Transverse colon (tissue), 4 donors: Measurements from ENCODE around the gene MRPL39. TPM values are rescaled to one million over a fixed set of nuclear protein-coding genes. Genes with fewer than 3 reads are reported as not detected.

Experiments used
- DNase-seq: peaks from one replicate; pipeline ENCODE4 v3.0.0-alpha.2; 2019
- H3K27ac ChIP-seq, 4 donors: fragments of 200-600 bp; sonication (generic); 2 replicates each; pipeline ENCODE4 v1.5.1; 2016 to 2018; ENCODE audit warnings: inconsistent platforms in 4 of 4
- H3K27me3 ChIP-seq: fragments of 200-600 bp; sonication (generic); 2 replicates; pipeline ENCODE4 v1.5.1; 2017; ENCODE audit warnings: inconsistent platforms
- H3K36me3 ChIP-seq, 4 donors: fragments of 200-600 bp; sonication (generic); 2 replicates each; pipeline ENCODE4 v1.5.1; 2017 to 2019; ENCODE audit warnings: inconsistent platforms in 4 of 4
- H3K4me1 ChIP-seq, 4 donors: fragments of 200-600 bp; sonication (generic); 2 replicates each; pipeline ENCODE4 v1.5.1; 2017 to 2020; ENCODE audit warnings: inconsistent platforms in 4 of 4
- H3K4me3 ChIP-seq, 4 donors: fragments of 200-600 bp; sonication (generic); 1 replicate in 1 of 4; 2 replicates in 3 of 4; pipeline versions ENCODE4 v1.5.1 to v1.6.1; 2017 to 2019; ENCODE audit warnings: inconsistent platforms in 4 of 4
- H3K9me3 ChIP-seq, 2 donors: fragments of 200-600 bp; sonication (generic); 2 replicates each; pipeline ENCODE4 v1.5.1; 2017 to 2019; ENCODE audit warnings: inconsistent platforms in 2 of 2
- CTCF ChIP-seq, 5 experiments: fragments of 200-600 bp in 3 of 5; fragments of 450-650 bp in 2 of 5; sonication (generic) in 3 of 5; IDR thresholded peaks; 1 replicate in 2 of 5; 2 replicates in 3 of 5; pipeline ENCODE4 v1.5.1; 2016 to 2017; ENCODE audit warnings: antibody characterized with exemption in 5 of 5, inconsistent platforms in 3 of 5, mild to moderate bottlenecking in 2 of 5, moderate library complexity in 1 of 5
- EP300 ChIP-seq: sonication (generic); formaldehyde crosslinking; IDR thresholded peaks from one replicate; pipeline ENCODE4 v1.6.1; 2017; ENCODE audit warnings: antibody characterized with exemption, low read depth
- POLR2A ChIP-seq: fragments of 450-650 bp; IDR thresholded peaks from one replicate; pipeline ENCODE4 v1.6.1; 2016; ENCODE audit warnings: antibody characterized with exemption, mild to moderate bottlenecking, moderate library complexity
- POLR2AphosphoS5 ChIP-seq, 3 donors: sonication (generic); formaldehyde crosslinking; IDR thresholded peaks; one replicate each; pipeline ENCODE4 v1.6.1; 2016; ENCODE audit warnings: antibody characterized with exemption in 3 of 3
- WGBS, 2 donors: methylation state at CpG; one replicate each; pipeline ENCODE4 v1.1.5; 2018; ENCODE audit warnings: low coverage in 1 of 2; 5-methylcytosine and 5-hydroxymethylcytosine counted together
- in situ Hi-C, 4 donors: fragments of 200-750 bp; cut with MboI; loops; one replicate each; pipeline versions ENCODE4 v1.15.0 to v1.15.1; 2017; ENCODE audit warnings: low sequenced_read_pairs in 3 of 4, low pct_ligation_motif_present in 1 of 4, low pct_unique_long_range_greater_than_20kb in 1 of 4
- intact Hi-C: fragments of 100-400 bp; cut with DNase I; formaldehyde crosslinking; loops from one replicate; pipeline ENCODE4 v1.15.1; 2023; ENCODE audit warnings: low total_unique reads
- total RNA-seq, 4 donors: library from RNA; depleted of rRNA; stranded (reverse); fragments of >200 nt; gene quantifications; one replicate each; pipeline ENCODE4 v1.1.0, GENCODE V29; 2016

Gene MRPL39
- total RNA-seq, 4 donors from 2014 or later = 10.1 to 16.8 (median 14.9) TPM; not detected in 1

DNA sequence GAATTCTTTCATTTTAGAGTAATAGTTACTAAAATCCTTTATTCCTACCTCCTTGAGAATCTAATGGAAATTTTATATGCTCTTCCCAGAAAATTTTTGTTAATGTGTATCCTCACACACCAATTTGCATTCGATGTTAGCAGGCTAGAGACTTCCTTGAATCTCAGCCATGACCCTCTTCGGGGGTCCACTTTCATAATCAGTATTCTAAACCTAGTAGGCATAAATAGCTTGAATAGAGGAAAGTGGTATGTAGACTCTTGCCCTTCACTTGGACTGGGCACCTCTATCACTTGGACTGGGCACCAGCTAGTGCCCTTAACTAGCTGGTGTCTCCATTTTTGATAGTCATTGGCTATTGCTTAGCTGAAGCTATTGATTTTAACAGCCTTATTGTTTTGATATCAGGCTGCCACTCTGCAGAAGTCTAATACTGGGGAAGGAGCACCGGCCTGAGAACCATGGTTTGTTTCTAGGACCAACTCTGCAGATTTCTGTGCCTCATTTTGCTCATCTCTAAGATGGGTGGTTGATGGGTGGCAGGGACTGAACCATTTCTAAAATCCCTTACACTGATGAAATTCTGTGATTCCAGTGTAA, 42.8 kb downstream of the MRPL39 start:
- TF ChIP-seq CTCF (IDR thresholded peaks at IDR 0.05) (no peak), POLR2AphosphoS5 (IDR thresholded peaks at IDR 0.05) (no peak), EP300 (no peak), POLR2A (no peak)
- DNase-seq = no peak
- H3K27ac ChIP-seq = peak overlapping the region in 1 of 4 donors; percentile 74
- no peaks in the 10 kb centered on the region for H3K27me3 ChIP-seq
- in situ Hi-C loops (no loop called here), intact Hi-C loops (no loop called here)
- peaks cover 0 to 25% (median 6%) of the 10 kb centered on the region in 4 donors for H3K4me1 ChIP-seq
- no peak overlapping the region for H3K4me3 ChIP-seq
- WGBS, 2 donors = 69 to 83% methylated on average over 3 of the region's 3 CpGs
- H3K9me3 ChIP-seq = no peaks in the 10 kb centered on the region
- H3K36me3 ChIP-seq = no peaks in the 10 kb centered on the region

DNA sequence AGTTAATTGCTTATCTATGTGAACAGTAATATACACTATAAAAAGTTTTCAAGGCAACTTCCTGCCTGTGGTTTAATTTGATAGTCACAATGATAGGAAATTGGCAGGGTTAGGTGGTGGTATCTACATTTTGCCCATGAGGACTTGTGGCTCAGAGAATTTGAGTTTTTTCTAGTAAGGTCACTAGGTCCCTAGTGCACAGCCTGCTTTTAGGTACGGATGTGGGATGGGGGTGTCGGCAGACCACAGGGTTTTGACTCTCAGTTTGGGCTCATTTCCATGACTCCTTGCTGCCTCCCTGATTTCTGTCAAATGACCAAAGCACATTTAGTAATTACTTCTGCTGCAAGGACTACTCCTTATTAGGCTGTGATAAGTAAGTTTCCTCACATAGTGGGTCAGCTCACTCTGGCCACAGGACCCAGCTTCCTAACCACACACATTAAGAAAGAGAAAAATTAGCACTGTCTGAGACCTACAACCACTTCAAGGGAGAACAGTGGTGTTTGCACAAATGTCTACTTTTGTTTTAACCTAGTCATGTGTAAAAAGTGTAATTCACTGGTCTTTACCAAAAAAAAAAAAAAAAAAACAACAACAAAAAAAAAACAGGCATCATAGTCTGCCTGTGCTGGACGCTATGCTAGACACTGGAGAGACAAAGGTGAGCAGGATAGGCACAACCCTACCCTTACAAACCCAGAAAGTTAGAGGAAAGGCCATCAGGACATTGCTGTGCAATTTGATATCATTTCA, 43.7 kb downstream of the MRPL39 start:
- TF ChIP-seq POLR2A (no peak), CTCF (IDR thresholded peaks at IDR 0.05) (no peak), EP300 (no peak), POLR2AphosphoS5 (IDR thresholded peaks at IDR 0.05) (no peak)
- no peak overlapping the region for H3K4me3 ChIP-seq
- H3K36me3 ChIP-seq = no peaks in the 10 kb centered on the region
- DNase-seq = peak; percentile 30
- 77 to 82% methylated on average over 2 to 3 of the region's 3 CpGs for WGBS, 2 donors
- in situ Hi-C loops (no loop called here), intact Hi-C loops (no loop called here)
- H3K27me3 ChIP-seq = no peaks in the 10 kb centered on the region
- H3K4me1 ChIP-seq = peaks cover 0 to 25% (median 6%) of the 10 kb centered on the region in 4 donors
- H3K27ac ChIP-seq = peak overlapping the region in 3 of 4 donors; percentile 16 to 74 (median 71)
- H3K9me3 ChIP-seq = no peaks in the 10 kb centered on the region

DNA sequence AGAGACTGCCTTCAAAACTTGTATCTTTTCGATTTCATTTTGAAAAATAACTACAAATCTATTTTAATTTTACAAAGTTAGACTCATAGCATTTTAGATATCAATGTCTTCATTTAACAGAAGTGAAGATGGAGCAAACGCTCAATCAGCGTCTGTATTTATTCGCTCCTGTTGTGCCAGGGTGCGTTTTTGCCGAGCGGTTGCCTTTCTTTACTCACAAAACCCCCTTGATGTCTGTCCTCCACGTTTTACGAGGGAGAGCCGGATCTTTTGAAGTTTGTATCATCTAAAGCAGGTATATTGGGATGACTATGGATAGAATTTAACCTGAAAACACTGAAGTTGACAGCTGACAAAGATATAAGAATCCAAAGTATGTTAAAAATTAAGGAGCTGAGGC, 44.6 kb downstream of the MRPL39 start:
- no peak for TF ChIP-seq EP300
- TF ChIP-seq POLR2A = no peak
- no peak for TF ChIP-seq CTCF (IDR thresholded peaks at IDR 0.05)
- no peak for TF ChIP-seq POLR2AphosphoS5 (IDR thresholded peaks at IDR 0.05)
- WGBS, 2 donors = 60 to 67% methylated on average over 7 to 10 of the region's 10 CpGs
- no peaks in the 10 kb centered on the region for H3K9me3 ChIP-seq
- no peaks in the 10 kb centered on the region for H3K27me3 ChIP-seq
- H3K4me1 ChIP-seq = peaks cover 0 to 20% (median 6%) of the 10 kb centered on the region in 4 donors
- in situ Hi-C loops = no loop called here
- no peak for DNase-seq
- peak overlapping the region in 3 of 4 donors; percentile 16 to 74 (median 71) for H3K27ac ChIP-seq
- H3K36me3 ChIP-seq = no peaks in the 10 kb centered on the region
- peak overlapping the region; percentile 36 to 79 (median 54) for H3K4me3 ChIP-seq
- intact Hi-C loops = no loop called here

DNA sequence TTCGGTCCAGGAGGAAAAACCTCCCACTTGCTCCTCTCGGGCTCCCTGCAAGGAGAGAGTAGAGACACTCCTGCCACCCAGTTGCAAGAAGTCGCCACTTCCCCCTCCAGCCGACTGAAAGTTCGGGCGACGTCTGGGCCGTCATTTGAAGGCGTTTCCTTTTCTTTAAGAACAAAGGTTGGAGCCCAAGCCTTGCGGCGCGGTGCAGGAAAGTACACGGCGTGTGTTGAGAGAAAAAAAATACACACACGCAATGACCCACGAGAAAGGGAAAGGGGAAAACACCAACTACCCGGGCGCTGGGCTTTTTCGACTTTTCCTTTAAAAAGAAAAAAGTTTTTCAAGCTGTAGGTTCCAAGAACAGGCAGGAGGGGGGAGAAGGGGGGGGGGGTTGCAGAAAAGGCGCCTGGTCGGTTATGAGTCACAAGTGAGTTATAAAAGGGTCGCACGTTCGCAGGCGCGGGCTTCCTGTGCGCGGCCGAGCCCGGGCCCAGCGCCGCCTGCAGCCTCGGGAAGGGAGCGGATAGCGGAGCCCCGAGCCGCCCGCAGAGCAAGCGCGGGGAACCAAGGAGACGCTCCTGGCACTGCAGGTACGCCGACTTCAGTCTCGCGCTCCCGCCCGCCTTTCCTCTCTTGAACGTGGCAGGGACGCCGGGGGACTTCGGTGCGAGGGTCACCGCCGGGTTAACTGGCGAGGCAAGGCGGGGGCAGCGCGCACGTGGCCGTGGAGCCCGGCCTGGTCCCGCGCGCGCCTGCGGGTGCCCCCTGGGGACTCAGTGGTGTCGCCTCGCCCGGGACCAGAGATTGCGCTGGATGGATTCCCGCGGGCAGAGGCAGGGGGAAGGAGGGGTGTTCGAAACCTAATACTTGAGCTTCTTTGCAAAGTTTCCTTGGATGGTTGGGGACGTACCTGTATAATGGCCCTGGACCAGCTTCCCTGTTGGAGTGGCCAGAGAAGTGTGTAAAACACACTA, 45.3 kb downstream of the MRPL39 start:
- WGBS, 2 donors = 2 to 3% methylated on average over 12 to 53 of the region's 74 CpGs
- no peaks in the 10 kb centered on the region for H3K36me3 ChIP-seq
- H3K9me3 ChIP-seq = no peaks in the 10 kb centered on the region
- peak overlapping the region; percentile 36 to 79 (median 54) for H3K4me3 ChIP-seq
- peak overlapping the region; percentile 39 to 74 (median 68) for H3K27ac ChIP-seq
- peaks cover 0 to 20% (median 6%) of the 10 kb centered on the region in 4 donors for H3K4me1 ChIP-seq
- TF ChIP-seq CTCF (IDR thresholded peaks at IDR 0.05) (peak in 2 of 5 experiments; percentile 12 to 24), POLR2AphosphoS5 (IDR thresholded peaks at IDR 0.05) (no peak), POLR2A (no peak)
- DNase-seq = peak; percentile 68
- in situ Hi-C loops (no loop called here), intact Hi-C loops (no loop called here)
- no peaks in the 10 kb centered on the region for H3K27me3 ChIP-seq
